AG09319 (cell line): ENCODE results near the gene SNRPD1.
"Not testable (repeated sequence)": the region's sequence is repeated elsewhere in the genome, so short reads cannot be mapped to it uniquely, and the experiment has no call there.

ENCODE experiments used
- DNase-seq: peaks from one replicate; pipeline ENCODE4 v3.0.0-alpha.2; 2010; ENCODE audit warnings: low read depth; ENCODE audit errors: extremely low read depth
- CTCF ChIP-seq: IDR thresholded peaks from 2 replicates; pipeline ENCODE4 v1.5.1; 2011; ENCODE audit warnings: low read depth, mild to moderate bottlenecking, inconsistent platforms, low read length, moderate library complexity

Gene SNRPD1

GRCh38 chr18:21598726-21599584 is 13.2 kb upstream of the SNRPD1 start:
- no peak for TF ChIP-seq CTCF
- DNase-seq: no peak

GRCh38 chr18:21599585-21600525 is 12.3 kb upstream of the SNRPD1 start:
- DNase-seq: no peak
- TF ChIP-seq CTCF: no peak

- peak; percentile 94 for DNase-seq
- TF ChIP-seq CTCF: peak; percentile 68
These were observed 11.3 kb upstream of the SNRPD1 start, which contains the start of gene ESCO1 for GRCh38 chr18:21600526-21601410. Gene ESCO1 (minus strand): TSS chr18:21600704. CDS start chr18:21574843, 25,861 bp downstream.

- no peak for DNase-seq
- TF ChIP-seq CTCF: no peak
These were observed 9.9 kb upstream of the SNRPD1 start for GRCh38 chr18:21602299-21602587.

GRCh38 chr18:21604671-21605070 is 7.4 kb upstream of the SNRPD1 start:
- no peak for DNase-seq
- TF ChIP-seq CTCF: no peak

- TF ChIP-seq CTCF: no peak
- DNase-seq: no peak
These were observed 6.9 kb upstream of the SNRPD1 start for GRCh38 chr18:21605213-21605612.

GRCh38 chr18:21611401-21612124 is 551 bp upstream of the SNRPD1 start:
- DNase-seq: not testable (repeated sequence)

GRCh38 chr18:21621640-21622039 is 9.5 kb downstream of the SNRPD1 start:
- not testable (repeated sequence) for DNase-seq
